NCI-H187 (cell line): ENCODE data around the gene NR2F1-AS1.
"Not testable (repeated sequence)": the region's sequence is repeated elsewhere in the genome, so short reads cannot be mapped to it uniquely, and the experiment has no call there.

ENCODE experiments used
- DNase-seq, 2 experiments: peaks; one replicate each; lab custom pipeline; 2025; lab: John Stamatoyannopoulos, UW

Gene NR2F1-AS1

DNA sequence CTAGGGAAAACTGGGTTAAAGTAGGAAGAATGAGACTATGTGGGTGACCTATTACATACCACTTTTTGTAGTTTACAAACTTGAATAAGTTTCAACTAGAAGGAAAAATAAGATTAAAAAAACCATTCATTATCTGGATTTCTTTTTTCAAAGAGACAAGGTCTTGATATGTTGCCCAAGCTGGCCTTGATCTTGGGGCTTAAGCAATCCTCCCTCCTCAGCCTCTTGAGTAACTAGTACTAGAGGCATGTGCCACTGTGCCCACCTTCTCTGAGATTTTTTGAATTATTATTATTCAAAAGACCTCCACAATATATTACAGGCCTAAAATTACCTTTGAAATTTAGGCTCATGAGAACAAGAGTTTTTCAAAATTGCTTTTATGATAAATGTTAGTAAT lies 63.2 kb downstream of the NR2F1-AS1 start:
- DNase-seq = no peak

DNA sequence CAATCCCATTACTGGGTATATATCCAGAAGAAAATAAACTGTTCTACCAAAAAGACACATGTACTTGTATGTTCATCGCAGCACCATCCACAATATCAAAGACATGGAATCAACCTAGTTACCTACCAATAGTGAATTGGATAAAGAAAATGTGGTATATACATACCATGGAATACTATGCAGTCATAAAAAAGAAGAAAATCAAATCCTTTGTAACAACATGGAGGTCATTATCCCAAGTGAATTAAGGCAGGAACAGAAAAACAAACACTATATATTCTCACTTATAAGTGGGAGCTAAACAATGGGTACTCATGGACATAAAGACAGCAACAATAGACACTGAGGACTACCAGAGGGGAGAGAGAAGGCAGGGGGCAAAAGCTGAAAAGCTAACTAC lies 67.7 kb downstream of the NR2F1-AS1 start:
- no peak for DNase-seq

GRCh38 chr5:93512799-93513198 lies 68.2 kb downstream of the NR2F1-AS1 start:
- no peak for DNase-seq

GRCh38 chr5:93511445-93511844 lies 69.6 kb downstream of the NR2F1-AS1 start:
- no peak for DNase-seq

DNA sequence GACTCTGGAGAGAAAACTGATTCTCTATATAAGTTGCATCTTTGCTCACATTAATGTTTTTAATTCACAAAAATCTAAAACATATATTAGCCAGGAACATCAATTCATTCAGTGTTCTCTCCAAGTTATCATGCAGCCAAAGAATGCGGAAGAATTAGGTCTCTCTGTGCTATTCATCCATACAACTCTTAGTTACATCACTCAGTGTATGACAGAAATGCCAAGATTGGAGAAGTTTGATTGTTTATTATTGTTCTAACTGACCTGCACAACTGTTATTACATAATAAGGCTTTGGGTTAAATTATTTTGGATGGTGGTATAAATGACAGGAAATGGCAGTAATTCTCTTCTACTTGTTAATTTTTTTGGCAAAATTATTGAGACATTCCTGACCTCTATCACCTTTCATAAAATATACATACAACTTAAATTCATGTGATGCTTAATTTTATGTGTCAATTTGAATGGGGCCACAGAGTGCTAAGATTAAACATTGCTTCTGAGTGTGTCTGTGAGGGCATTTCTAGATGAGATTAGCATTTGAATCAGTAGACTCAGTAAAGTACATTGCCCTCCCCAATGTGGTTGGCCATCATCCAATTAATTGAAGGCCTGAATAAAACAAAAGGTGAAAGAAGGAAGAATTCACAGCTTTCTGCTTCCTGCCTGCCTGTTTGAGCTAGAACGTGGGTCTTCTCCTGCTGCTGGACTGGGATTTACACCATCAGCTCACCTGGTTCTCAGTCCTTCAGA lies 70.2 kb downstream of the NR2F1-AS1 start:
- DNase-seq = no peak

GRCh38 chr5:93505553-93505952 lies 75.5 kb downstream of the NR2F1-AS1 start:
- not testable (repeated sequence) for DNase-seq

DNA sequence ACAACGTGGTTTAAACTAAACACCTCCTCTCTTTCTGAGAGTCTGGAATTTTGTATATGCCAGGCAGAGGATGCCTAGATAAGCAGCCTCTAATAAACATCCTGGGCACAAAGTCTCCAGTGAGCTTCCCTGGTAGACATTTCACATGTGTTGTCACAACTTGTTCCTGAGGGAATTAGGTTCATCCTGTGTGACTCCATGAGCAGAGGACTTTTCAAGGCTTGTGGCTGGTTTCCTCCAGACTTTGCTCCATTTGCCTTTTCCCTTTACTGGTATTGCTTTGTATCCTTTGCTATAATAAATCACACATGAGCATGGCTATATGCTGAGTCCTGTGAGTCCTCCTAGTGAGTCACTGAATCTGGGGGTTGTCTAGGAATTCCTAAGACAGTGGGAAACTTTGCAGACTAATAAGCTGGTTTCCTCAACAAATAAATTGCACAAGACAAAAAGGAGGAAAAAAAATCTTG lies 77.4 kb downstream of the NR2F1-AS1 start:
- DNase-seq = no peak

DNA sequence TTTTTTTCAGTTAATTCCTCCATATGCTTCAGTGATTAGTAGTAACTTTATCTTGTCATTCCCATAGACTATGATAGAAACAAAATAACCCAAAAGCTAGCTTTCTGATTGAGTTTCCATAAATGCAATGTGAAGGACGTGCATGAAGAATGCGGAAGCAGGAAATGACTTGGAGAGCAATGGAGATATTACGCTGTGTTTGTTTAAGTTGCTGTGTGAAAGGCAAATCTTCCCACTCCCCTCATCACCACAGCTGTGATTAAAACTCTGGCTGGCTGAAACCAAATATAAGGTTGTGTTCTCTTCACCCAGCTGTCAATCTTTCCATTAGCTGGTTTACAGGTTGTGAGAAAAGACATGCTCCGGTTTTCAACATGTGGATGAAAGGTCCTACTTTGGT lies 83.9 kb downstream of the NR2F1-AS1 start:
- DNase-seq = no peak

DNA sequence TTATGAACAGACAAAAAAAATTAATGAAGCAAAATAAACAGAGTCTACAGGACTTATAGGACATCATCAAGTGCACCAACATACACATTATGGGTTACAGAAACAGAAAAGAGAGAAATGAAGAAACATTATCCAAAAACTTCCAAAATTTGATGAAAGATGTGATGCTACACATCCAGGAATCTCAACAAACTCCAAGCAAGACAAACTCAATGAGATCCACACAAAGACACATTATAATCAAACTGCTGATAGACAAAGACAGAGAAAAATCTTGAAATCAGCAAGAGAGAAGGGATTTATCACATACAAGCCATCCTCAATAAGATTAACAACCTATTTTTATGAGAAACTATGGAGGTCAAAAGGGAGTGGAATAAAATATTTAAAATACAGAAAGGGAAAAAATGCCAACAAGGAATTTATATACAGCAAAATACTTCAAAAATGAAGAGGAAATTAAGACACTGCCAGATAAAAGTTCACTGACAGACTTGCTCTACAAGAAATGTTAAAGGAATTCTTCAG lies 101.0 kb downstream of the NR2F1-AS1 start:
- DNase-seq = no peak

DNA sequence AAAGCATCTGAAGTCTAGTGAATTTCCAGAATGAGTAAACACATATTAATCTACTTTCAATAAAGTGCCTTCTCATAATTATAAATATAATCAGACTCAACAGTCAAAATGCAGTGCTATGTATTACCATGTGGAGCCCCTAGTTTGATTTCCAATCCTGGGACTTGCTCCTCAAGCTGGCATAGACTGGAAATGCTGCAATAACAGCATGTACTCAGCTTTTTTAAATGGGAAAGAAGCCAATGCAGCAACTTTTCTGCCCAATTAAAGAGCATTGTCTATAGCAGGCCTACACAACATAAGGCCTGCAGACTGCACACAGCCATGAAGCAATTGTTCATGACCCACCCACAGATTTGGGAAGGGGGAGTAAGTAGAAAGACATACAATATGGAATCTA lies 103.2 kb downstream of the NR2F1-AS1 start:
- no peak for DNase-seq

DNA sequence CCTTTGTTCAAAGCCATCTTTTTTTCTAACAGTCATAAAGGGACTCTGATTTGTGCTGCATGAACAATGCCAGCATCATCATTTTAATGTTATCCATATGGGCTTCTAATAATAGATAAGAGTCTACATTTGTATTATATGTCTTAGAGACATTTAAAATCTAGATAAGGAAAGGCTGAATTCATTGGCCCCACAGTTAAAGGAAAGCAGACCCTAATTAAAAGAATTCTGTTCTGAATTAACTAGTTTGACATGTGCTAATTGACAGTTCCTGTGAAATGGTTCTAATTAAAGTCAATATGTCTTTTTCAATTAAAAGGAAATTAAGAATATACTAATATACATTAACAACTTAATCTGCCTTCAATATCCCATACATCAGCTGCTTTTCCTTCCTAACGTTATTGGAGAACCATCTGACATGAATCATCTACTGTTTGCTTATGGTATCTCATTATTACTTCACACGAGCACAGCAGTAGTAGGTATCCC lies 104.7 kb downstream of the NR2F1-AS1 start:
- no peak for DNase-seq

GRCh38 chr5:93462916-93463315 lies 118.1 kb downstream of the NR2F1-AS1 start:
- no peak for DNase-seq

DNA sequence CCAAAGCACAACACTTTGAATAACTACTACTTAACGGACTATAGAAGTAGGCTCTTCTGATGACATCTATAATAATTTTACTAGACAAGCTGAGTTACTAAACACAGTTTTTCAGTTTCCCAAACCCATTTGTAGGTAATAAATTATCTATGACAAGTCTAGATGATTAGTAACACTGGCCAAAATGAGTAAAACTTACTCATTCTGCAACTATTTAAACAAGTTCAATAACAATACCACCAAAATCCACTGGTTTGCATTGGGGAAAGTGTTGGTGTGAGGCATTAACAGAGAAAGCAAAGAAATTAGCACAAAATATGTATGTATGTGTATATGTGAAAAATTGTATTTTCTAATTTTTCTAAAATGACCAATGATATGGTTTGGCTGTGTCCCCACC lies 119.3 kb downstream of the NR2F1-AS1 start:
- DNase-seq = no peak

GRCh38 chr5:93460286-93460685 lies 120.7 kb downstream of the NR2F1-AS1 start:
- DNase-seq = no peak

- not testable (repeated sequence) for DNase-seq
Observed at GRCh38 chr5:93456796-93457195, 124.2 kb downstream of the NR2F1-AS1 start.

GRCh38 chr5:93454896-93455295 lies 126.1 kb downstream of the NR2F1-AS1 start:
- DNase-seq = no peak

DNA sequence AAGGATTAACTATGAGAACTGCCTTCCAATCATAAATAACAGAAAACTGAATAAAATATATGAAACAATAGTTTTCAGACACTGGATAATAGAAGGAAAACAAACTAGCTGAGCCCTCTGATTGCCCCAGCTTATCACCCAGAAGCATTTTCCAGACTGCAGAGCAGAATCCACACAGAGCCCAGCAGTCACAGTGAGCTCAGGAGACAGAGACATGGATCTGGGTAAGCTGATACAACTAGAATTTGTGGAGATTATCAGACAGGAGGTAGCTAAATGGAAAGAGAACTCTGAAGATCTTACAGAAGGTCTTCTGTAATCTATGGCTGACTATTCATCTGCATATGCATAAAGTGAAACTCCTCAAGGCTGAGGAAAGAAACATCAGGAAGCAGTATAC lies 128.8 kb downstream of the NR2F1-AS1 start:
- DNase-seq = no peak

- no peak for DNase-seq
Observed at GRCh38 chr5:93438124-93438523, 142.9 kb downstream of the NR2F1-AS1 start.

DNA sequence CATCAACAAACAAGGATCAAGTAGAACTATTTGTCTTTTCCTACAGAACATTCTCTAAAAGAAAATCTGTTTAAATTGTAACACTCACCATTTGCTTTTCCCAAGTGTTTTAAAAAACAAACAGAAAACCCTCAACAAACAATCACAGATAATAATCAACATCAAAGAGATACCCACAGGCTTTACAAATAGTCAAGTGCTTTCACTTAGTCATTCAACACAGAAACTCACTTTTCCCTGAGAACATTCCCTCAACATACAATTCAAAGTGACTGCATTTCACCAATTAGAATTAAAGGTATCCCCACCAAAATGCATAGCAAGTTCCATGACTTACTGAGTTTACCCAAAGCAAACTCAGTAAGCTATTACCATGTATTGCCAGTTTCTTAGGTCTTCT lies 144.9 kb downstream of the NR2F1-AS1 start:
- no peak for DNase-seq

GRCh38 chr5:93433422-93433821 lies 147.6 kb downstream of the NR2F1-AS1 start:
- no peak for DNase-seq

GRCh38 chr5:93431250-93431649 lies 149.8 kb downstream of the NR2F1-AS1 start:
- DNase-seq = no peak

- DNase-seq = no peak
Observed at GRCh38 chr5:93430673-93431199, 150.3 kb downstream of the NR2F1-AS1 start.

DNA sequence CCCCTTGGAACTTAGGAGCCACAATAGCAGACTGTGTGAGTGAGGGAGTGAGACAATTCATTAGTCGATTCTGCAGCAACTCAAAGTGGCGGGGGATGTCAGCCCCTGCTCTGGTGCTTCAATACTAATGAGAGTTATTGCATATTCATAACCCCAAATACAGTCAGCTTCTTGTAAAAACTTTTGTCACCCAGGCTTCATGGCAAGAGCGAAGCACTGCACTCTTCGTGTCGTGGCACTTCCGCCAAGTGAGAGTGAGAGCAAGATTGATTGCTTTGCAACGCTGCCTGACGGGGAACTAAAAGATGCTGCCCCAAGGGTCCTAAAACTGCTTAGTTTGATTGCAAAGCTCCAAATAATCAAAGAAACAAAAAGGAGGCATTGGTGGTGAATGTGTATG lies 150.9 kb downstream of the NR2F1-AS1 start:
- no peak for DNase-seq
